ENCODE data around the gene CLUH.
"Not testable (repeated sequence)": the region's sequence is repeated elsewhere in the genome, so short reads cannot be mapped to it uniquely, and the experiment has no call there.

Gene CLUH

GRCh38 chr17:2701996-2702741 is 9.4 kb downstream of the CLUH start:
- no peak for DNase-seq

- DNase-seq = no peak
Measured at GRCh38 chr17:2701161-2701995, 10.2 kb downstream of the CLUH start.

GRCh38 chr17:2700491-2701141 is 10.9 kb downstream of the CLUH start:
- DNase-seq = no peak

- no peak for DNase-seq
Measured at GRCh38 chr17:2700030-2700490, 11.5 kb downstream of the CLUH start.

GRCh38 chr17:2699216-2699805 is 12.3 kb downstream of the CLUH start:
- DNase-seq = not testable (repeated sequence)

- DNase-seq = peak in 1 of 3 experiments; percentile 39
Measured at GRCh38 chr17:2697611-2698162, 13.9 kb downstream of the CLUH start.

GRCh38 chr17:2695961-2696760 is 15.4 kb downstream of the CLUH start:
- no peak for DNase-seq

- DNase-seq = no peak
Measured at GRCh38 chr17:2695243-2695960, 16.2 kb downstream of the CLUH start.

- no peak for DNase-seq
Measured at GRCh38 chr17:2694381-2695242, 17.0 kb downstream of the CLUH start.

- no peak for DNase-seq
Measured at GRCh38 chr17:2693561-2694380, 17.8 kb downstream of the CLUH start.

GRCh38 chr17:2692781-2693135 is 18.8 kb downstream of the CLUH start:
- peak in 1 of 3 experiments; percentile 13 for DNase-seq

- DNase-seq = peak in 1 of 3 experiments; percentile 72
Measured at GRCh38 chr17:2691965-2692780, 19.4 kb downstream of the CLUH start.

- peak in 1 of 3 experiments; percentile 44 for DNase-seq
Measured at GRCh38 chr17:2691069-2691871, 20.3 kb downstream of the CLUH start.

- no peak for DNase-seq
Measured at GRCh38 chr17:2690165-2691068, 21.1 kb downstream of the CLUH start.

GRCh38 chr17:2689411-2690164 is 22.0 kb downstream of the CLUH start:
- peak in 2 of 3 experiments; percentile 16 to 67 for DNase-seq

Data from NCI-H1417 (cell line).